ENCODE data around the gene OSMR.

OSMR gene

GRCh38 chr5:38926121-38926520 is 80.3 kb downstream of the OSMR start:
- no peak for DNase-seq (ENCODE audit: low spot score)

GRCh38 chr5:38927470-38927869 is 81.7 kb downstream of the OSMR start:
- no peak for DNase-seq (ENCODE audit: low spot score)

DNA sequence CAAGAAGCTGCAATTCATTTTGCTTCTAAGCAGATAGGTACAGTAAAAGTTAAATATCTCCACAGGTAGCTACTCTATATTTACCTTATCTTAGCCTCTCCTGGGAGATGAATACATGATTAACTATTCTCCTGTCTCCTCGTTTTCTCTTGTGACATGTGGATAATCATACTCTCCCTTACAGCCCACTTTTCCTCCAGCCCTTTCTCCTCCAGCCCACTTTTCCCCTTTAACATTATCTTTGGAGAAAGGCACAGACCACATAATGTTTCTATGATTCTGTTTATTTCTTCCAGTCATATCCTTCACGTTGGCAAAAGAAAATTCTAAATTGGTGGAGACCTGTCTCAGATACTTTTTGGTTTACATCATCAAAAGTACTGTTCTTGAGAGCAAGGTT is 84.0 kb downstream of the OSMR start:
- DNase-seq (ENCODE audit: low spot score): no peak

DNA sequence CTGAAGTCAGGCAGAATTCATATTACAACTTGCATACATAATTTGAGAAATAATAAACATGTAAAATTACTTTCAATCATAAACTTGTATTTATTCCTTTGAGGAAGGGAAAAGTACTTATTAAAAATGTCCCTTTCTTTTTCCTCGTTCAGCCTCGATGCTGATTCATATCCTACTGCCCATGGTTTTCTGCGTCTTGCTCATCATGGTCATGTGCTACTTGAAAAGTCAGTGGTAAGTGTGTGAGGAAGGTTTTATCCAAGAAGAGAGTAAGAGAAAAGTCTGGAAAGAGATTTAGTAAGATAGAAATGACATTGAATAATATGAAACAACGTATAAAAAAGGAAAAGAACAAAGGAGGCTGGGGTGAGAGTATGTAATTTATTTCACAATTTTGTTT is 85.9 kb downstream of the OSMR start:
- no peak for DNase-seq (ENCODE audit: low spot score)

DNA sequence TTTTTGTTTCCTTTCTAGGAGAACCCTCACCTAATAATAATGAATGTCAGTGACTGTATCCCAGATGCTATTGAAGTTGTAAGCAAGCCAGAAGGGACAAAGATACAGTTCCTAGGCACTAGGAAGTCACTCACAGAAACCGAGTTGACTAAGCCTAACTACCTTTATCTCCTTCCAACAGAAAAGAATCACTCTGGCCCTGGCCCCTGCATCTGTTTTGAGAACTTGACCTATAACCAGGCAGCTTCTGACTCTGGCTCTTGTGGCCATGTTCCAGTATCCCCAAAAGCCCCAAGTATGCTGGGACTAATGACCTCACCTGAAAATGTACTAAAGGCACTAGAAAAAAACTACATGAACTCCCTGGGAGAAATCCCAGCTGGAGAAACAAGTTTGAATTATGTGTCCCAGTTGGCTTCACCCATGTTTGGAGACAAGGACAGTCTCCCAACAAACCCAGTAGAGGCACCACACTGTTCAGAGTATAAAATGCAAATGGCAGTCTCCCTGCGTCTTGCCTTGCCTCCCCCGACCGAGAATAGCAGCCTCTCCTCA is 87.1 kb downstream of the OSMR start:
- DNase-seq (ENCODE audit: low spot score): no peak

- no peak for DNase-seq (ENCODE audit: low spot score)
These were observed 89.6 kb downstream of the OSMR start for GRCh38 chr5:38935437-38935836.

DNA sequence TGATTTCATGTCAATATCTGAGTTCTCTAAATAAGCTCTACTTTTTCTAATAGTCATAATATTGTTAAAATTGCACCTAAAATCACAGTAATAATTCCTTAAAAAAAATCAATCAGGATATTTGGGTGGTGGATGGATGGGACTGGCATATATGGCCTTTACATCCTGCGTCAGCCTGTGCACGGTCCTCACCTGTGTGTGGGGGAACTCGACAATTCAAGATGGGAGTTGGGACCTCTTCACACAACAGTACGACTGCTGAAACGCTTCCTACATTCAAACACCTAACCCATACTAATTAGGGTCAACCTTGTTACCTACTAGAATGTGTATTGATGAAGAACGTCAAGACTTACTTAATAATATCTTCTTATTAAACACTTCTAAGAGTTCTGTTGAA is 90.5 kb downstream of the OSMR start:
- DNase-seq (ENCODE audit: low spot score): no peak

- DNase-seq (ENCODE audit: low spot score): no peak
These were observed 92.6 kb downstream of the OSMR start for GRCh38 chr5:38938424-38938823.

GRCh38 chr5:38938973-38939372 is 93.2 kb downstream of the OSMR start:
- no peak for DNase-seq (ENCODE audit: low spot score)

DNA sequence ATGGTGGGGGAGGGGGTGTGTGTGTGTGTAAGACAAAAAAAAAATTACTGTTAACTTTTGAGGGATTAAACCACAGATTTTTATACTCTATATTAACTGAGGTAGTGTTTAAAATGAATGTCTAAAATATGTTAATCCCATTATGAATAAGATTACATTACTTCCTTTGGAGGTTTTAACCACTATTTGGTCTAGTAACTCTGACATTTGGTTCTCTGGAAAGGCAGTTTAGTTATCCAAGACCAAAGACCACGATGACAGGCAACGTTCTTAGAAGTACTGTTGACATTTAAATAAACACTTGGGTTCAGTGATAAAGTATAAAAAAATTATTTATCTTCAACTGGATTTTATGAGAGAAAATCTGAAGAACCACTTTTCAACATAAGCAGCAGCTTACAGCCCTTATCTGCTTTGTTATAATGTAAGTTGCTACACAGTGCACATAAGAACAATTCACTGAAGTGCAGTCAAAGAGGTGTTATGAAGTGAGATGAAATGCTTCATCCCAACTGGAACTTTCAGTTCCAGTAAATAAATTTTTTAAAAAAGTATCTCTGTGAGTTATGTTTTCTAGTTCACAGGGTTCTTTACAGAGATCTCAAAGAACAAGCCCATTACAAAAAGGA is 94.5 kb downstream of the OSMR start:
- DNase-seq (ENCODE audit: low spot score): no peak

DNA sequence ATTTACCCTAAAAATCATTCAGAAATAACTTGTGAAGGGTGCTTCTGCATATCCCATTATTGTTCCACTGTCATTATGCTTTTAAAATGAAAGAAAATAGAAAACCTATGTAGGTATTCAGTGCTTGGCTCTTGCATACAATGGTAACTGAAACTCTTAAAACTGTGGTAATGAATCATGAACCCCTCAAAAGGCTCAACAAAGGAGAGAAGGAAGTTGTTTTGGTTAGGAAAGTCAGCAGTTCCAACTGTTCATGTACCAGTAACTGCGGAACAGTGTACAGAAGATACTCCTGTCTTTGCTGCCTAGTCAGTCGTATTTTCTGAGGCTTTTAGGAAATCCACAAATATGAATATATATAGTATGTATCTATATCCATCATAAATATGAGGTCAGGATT is 96.1 kb downstream of the OSMR start:
- no peak for DNase-seq (ENCODE audit: low spot score)

- no peak for DNase-seq (ENCODE audit: low spot score)
These were observed 98.5 kb downstream of the OSMR start for GRCh38 chr5:38944282-38944681.

DNA sequence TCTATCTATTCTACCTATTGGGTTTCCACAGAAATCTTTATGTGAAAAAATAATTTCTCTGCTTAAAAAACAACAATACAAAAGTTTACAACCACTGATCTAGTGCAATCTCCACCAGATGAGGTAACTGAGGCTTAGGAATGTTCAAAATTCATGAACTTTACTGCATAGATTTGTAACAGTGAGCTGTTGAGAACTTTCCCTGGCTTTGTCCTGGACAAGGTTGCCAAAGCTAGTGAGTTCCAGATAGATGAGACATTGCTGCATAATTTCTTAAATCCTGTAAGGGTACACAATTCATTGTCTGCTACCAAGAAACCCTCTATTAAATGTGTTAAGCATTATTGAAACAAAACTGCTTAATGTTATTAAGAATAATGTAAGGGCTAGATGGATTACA is 102.7 kb downstream of the OSMR start:
- no peak for DNase-seq (ENCODE audit: low spot score)

DNA sequence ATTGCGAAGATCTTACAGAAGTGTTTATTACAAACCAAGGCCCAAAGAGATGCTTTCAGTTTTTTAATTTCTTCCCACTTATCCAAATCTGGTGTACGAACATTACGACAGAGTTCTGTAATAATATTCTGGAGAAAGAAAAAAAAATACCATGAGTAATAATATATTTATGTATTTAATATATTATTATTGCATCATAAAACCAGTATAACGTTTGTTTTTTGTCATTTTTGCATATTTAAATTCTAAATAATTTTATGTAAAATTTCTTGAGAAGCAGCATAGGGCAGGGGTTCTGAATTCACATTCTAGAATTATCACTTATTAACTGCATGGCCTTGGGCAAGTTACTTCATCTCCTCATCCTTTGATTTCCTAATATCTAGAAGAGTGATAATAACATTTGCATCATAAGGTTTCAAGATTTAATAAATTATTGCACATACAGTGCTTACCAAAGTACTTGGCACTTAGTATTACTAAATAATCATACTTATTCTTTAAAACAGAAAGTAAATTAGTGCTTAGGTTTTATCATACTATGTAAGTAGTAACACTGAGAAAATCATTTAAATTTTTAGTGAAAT is 107.7 kb downstream of the OSMR start:
- no peak for DNase-seq (ENCODE audit: low spot score)

DNA sequence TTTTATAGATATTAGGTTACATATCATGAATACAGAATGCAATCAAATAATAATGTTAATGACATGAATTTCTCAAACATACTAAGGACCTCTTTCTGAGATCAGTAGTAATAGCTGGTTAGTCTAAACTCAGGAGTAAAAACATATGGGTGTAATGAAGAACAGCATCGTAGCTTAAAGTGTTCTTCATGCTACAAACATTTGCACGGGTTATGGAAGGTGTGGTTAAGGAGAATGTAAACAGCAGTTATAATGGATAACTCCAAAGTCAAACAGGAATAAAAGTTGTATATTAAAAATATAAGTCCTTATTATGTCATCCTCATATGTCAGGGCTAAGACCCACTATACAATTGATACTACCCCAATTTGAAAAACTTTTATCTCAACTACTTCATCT is 115.9 kb downstream of the OSMR start:
- no peak for DNase-seq (ENCODE audit: low spot score)

DNA sequence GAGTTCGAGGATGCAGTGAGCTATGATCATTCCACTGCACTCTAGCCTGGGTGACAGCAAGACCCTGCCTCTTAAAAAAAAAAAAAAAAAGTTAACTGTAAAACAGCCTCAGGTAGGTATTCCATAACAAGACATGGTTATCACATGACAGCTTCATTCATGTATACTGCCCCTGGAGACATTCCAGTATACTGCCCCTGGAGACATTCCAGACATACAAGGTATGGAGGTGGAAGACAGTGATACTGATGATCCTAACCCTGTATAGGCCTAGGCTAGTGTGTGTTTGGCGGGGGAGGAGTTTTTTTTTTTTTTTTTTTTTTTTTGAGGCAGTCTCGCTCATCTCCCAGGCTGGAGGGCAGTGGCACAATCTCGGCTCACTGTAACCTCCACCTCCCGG is 122.9 kb downstream of the OSMR start:
- no peak for DNase-seq (ENCODE audit: low spot score)

GRCh38 chr5:38978036-38978435 is 132.2 kb downstream of the OSMR start:
- DNase-seq (ENCODE audit: low spot score): no peak

DNA sequence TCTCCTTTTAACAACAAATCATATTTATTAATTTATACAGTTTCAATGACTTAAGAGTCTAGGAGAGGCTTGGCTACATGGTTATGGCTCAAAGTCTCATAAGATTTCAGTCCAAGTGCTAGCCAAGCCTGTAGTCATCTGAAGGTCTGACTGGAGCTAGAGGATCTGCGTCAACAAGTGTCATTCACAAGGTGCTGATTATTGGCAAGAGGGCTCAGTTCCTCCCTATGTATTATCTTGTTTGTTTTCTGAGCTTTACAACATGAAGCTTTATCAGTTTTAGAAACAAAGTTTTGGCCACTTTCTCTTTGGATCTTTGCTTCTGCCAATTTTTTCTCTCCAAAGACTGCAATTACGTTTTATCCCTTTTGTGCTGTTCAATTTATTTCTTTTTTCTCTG is 133.7 kb downstream of the OSMR start:
- no peak for DNase-seq (ENCODE audit: low spot score)

Measured in germinal center (tissue), 1 donor.